ENCODE measurements around the gene TMEM239.

TMEM239 gene

DNA sequence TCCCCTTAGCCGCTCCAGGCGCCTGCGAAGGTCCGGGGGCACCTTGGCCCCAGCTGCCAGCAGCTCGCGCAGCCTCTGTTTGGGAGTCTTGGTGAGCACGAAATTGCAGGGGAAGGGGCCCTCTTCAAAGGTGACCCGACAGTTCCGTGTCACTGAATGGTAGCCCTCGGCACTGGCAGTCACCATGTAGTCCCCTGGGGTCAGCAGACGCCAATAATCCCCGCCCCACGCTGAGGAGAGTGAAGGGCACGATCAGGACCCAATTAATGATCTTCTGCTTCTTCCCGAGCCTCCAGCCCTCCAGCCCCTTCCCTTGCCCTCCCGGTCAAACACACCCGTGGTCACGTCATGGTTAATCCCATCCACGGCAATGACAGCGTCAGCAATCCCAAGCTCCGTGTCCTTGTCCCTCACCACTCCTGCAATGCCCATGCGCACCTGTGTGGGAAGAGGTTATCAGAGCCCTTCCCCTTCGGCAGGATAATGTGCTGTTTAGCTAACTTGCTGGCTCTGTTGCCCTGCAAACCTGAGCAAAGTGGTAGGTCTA is 21.9 kb upstream of the TMEM239 start:
- ATAC-seq: no peak
- TF ChIP-seq TOX (CRISPR knock-in tag; IDR thresholded peaks at IDR 0.05; ENCODE audit: borderline replicate concordance) (no peak), CREB5 (CRISPR knock-in tag; IDR thresholded peaks at IDR 0.05; ENCODE audit: low read depth) (no peak), ESRRG (CRISPR knock-in tag; IDR thresholded peaks at IDR 0.05) (no peak), RARB (CRISPR knock-in tag; IDR thresholded peaks at IDR 0.05) (no peak), TCF4 (CRISPR knock-in tag; IDR thresholded peaks at IDR 0.05; ENCODE audit: borderline replicate concordance) (no peak), ZNF565 (CRISPR knock-in tag; conservative IDR thresholded peaks at IDR 0.05; ENCODE audit: low read depth) (no peak)
- TF ChIP-seq, protein P1, sequence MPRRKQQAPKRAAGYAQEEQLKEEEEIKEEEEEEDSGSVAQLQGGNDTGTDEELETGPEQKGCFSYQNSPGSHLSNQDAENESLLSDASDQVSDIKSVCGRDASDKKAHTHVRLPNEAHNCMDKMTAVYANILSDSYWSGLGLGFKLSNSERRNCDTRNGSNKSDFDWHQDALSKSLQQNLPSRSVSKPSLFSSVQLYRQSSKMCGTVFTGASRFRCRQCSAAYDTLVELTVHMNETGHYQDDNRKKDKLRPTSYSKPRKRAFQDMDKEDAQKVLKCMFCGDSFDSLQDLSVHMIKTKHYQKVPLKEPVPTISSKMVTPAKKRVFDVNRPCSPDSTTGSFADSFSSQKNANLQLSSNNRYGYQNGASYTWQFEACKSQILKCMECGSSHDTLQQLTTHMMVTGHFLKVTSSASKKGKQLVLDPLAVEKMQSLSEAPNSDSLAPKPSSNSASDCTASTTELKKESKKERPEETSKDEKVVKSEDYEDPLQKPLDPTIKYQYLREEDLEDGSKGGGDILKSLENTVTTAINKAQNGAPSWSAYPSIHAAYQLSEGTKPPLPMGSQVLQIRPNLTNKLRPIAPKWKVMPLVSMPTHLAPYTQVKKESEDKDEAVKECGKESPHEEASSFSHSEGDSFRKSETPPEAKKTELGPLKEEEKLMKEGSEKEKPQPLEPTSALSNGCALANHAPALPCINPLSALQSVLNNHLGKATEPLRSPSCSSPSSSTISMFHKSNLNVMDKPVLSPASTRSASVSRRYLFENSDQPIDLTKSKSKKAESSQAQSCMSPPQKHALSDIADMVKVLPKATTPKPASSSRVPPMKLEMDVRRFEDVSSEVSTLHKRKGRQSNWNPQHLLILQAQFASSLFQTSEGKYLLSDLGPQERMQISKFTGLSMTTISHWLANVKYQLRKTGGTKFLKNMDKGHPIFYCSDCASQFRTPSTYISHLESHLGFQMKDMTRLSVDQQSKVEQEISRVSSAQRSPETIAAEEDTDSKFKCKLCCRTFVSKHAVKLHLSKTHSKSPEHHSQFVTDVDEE (CRISPR knock-in tag; IDR thresholded peaks at IDR 0.05): no peak
- TF ChIP-seq, protein P2, sequence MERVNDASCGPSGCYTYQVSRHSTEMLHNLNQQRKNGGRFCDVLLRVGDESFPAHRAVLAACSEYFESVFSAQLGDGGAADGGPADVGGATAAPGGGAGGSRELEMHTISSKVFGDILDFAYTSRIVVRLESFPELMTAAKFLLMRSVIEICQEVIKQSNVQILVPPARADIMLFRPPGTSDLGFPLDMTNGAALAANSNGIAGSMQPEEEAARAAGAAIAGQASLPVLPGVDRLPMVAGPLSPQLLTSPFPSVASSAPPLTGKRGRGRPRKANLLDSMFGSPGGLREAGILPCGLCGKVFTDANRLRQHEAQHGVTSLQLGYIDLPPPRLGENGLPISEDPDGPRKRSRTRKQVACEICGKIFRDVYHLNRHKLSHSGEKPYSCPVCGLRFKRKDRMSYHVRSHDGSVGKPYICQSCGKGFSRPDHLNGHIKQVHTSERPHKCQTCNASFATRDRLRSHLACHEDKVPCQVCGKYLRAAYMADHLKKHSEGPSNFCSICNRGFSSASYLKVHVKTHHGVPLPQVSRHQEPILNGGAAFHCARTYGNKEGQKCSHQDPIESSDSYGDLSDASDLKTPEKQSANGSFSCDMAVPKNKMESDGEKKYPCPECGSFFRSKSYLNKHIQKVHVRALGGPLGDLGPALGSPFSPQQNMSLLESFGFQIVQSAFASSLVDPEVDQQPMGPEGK (CRISPR knock-in tag; IDR thresholded peaks at IDR 0.05; ENCODE audit: borderline replicate concordance): no peak
- TF ChIP-seq, protein P3, sequence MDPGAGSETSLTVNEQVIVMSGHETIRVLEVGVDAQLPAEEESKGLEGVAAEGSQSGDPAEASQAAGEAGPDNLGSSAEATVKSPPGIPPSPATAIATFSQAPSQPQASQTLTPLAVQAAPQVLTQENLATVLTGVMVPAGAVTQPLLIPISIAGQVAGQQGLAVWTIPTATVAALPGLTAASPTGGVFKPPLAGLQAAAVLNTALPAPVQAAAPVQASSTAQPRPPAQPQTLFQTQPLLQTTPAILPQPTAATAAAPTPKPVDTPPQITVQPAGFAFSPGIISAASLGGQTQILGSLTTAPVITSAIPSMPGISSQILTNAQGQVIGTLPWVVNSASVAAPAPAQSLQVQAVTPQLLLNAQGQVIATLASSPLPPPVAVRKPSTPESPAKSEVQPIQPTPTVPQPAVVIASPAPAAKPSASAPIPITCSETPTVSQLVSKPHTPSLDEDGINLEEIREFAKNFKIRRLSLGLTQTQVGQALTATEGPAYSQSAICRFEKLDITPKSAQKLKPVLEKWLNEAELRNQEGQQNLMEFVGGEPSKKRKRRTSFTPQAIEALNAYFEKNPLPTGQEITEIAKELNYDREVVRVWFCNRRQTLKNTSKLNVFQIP (CRISPR knock-in tag; IDR thresholded peaks at IDR 0.05; ENCODE audit: borderline replicate concordance, low read depth): no peak

GRCh38 chr20:2794866-2795447 is 21.2 kb upstream of the TMEM239 start:
- no peak for TF ChIP-seq ZNF565 (CRISPR knock-in tag; conservative IDR thresholded peaks at IDR 0.05; ENCODE audit: low read depth)
- no peak for TF ChIP-seq TOX (CRISPR knock-in tag; IDR thresholded peaks at IDR 0.05; ENCODE audit: borderline replicate concordance)
- no peak for TF ChIP-seq ZFP30 (CRISPR knock-in tag; IDR thresholded peaks at IDR 0.05)
- no peak for TF ChIP-seq GLIS3 (CRISPR knock-in tag; IDR thresholded peaks at IDR 0.05)
- TF ChIP-seq ZFP3 (CRISPR knock-in tag; IDR thresholded peaks at IDR 0.05): no peak
- ATAC-seq: no peak

DNA sequence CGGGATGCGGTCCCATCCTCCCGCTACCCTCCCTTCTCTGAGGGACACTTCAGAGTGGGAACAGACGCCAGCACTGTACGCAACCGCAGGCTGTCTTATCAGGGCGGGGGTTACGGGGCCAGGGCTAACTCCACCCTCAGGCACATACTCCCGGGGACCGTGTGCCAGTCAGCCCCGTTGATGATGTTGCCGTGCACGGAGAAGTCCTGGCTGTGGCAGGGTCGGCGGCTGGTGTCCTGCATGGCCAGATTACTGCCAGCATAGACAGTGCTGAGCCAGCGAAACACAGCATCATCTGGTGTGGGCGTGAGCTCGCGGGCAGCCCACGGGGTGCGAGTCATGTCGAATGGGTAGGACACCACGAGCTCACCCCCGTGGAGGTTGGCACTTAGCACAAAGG is 20.7 kb upstream of the TMEM239 start:
- no peak for ATAC-seq

GRCh38 chr20:2796011-2796660 is 20.0 kb upstream of the TMEM239 start:
- no peak for TF ChIP-seq ZNF565 (CRISPR knock-in tag; conservative IDR thresholded peaks at IDR 0.05; ENCODE audit: low read depth)
- no peak for ATAC-seq

More for the DNA sequence above, 20.7 kb upstream of the TMEM239 start:
- TF ChIP-seq PPARA (CRISPR knock-in tag; IDR thresholded peaks at IDR 0.05; ENCODE audit: borderline replicate concordance) (no peak), ZNF565 (CRISPR knock-in tag; conservative IDR thresholded peaks at IDR 0.05; ENCODE audit: low read depth) (no peak)

GRCh38 chr20:2797136-2797983 is 18.8 kb upstream of the TMEM239 start:
- TF ChIP-seq CREB5 (CRISPR knock-in tag; IDR thresholded peaks at IDR 0.05; ENCODE audit: low read depth) (no peak), ZNF565 (CRISPR knock-in tag; conservative IDR thresholded peaks at IDR 0.05; ENCODE audit: low read depth) (no peak), SNAI2 (CRISPR knock-in tag; IDR thresholded peaks at IDR 0.05) (no peak), CSDC2 (CRISPR knock-in tag; IDR thresholded peaks at IDR 0.05) (no peak), GLIS3 (CRISPR knock-in tag; IDR thresholded peaks at IDR 0.05) (no peak), CSRNP3 (CRISPR knock-in tag; IDR thresholded peaks at IDR 0.05) (no peak), ZNF8 (CRISPR knock-in tag; IDR thresholded peaks at IDR 0.05) (no peak), TCF4 (CRISPR knock-in tag; IDR thresholded peaks at IDR 0.05; ENCODE audit: borderline replicate concordance) (no peak), ZNF70 (CRISPR knock-in tag; IDR thresholded peaks at IDR 0.05) (no peak)
- TF ChIP-seq, protein P2 (CRISPR knock-in tag; IDR thresholded peaks at IDR 0.05; ENCODE audit: borderline replicate concordance): no peak
- no peak for ATAC-seq
